Stimulated activated naive CD8-positive, alpha-beta T cell treated with anti-CD3 and anti-CD28 coated beads, Interleukin-15, amount 100 ng/mL, for 72 hours (primary cell): Measurements from ENCODE around the gene B3GALT6.

Source experiments
- ATAC-seq: fragments of 150-1000 bp; cut with Tn5 transposase; 2 replicates; pipeline ENCODE4 v1.10.0; 2021; ENCODE audit warnings: mild to moderate bottlenecking, moderate library complexity
- DNase-seq, 2 donors: peaks; one replicate each; pipeline ENCODE4 v3.0.0; 2021 to 2022
- H3K27ac Mint-ChIP-seq, 2 donors: one replicate each; pipeline ENCODE4 v1.8.0; 2022; ENCODE audit warnings: mild to moderate bottlenecking in 2 of 2, mixed read lengths in 2 of 2, moderate library complexity in 2 of 2
- H3K27me3 Mint-ChIP-seq: one replicate; pipeline ENCODE4 v1.8.0; 2022; ENCODE audit warnings: mixed read lengths
- H3K4me1 Mint-ChIP-seq: one replicate; pipeline ENCODE4 v1.8.0; 2022; ENCODE audit warnings: mild to moderate bottlenecking, mixed read lengths
- H3K4me3 Mint-ChIP-seq, 2 donors: one replicate each; pipeline ENCODE4 v1.8.0; 2022; ENCODE audit warnings: mild to moderate bottlenecking in 2 of 2, mixed read lengths in 2 of 2, moderate library complexity in 1 of 2
- H3K9me3 Mint-ChIP-seq, 2 donors: one replicate each; pipeline ENCODE4 v1.8.0; 2022; ENCODE audit warnings: mixed read lengths in 2 of 2

B3GALT6 gene

DNA sequence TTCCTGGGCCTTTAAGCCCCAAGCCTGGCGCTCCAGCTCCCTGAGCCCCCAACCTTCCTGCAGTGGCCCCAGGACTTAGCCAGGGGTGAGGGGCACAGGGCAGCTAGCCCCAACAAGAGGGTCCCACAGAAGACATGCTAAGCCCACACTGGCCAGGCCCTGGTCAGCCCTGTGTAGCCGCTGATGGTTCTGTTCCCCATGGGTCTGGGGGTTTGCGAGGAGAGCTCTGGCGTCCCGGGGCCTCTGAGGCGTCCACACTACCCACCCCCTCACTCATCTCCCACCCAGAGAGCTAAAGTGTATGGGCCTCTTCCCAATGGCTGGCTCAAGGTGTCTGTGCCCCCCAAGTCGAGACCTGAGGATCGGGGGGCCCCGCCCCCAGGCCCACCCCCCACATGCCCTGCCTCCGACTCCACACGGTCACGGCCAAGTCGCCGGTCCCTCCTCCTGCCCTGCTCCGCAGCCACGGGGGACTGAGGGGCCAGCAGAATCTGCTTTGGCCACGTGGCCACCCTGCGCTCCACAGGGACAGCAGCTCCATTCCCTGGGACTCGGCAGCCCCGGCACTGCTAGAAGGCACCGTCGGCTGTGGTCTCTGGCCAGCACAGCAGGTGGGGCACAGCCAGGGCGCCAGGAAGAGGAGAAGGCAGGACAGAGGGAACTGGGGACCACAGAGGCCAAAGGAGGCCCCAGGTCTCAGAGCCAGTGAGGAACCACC lies 33.5 kb upstream of the B3GALT6 start:
- Mint-ChIP-seq H3K9me3 (peaks cover 11 to 15% of the 10 kb centered on the region in 2 donors), H3K27me3 (no peaks in the 10 kb centered on the region), H3K4me3 (no peak overlapping the region), H3K27ac (no peak overlapping the region), H3K4me1 (peaks cover 18% of the 10 kb centered on the region)
- ATAC-seq = no peak
- no peak for DNase-seq

DNA sequence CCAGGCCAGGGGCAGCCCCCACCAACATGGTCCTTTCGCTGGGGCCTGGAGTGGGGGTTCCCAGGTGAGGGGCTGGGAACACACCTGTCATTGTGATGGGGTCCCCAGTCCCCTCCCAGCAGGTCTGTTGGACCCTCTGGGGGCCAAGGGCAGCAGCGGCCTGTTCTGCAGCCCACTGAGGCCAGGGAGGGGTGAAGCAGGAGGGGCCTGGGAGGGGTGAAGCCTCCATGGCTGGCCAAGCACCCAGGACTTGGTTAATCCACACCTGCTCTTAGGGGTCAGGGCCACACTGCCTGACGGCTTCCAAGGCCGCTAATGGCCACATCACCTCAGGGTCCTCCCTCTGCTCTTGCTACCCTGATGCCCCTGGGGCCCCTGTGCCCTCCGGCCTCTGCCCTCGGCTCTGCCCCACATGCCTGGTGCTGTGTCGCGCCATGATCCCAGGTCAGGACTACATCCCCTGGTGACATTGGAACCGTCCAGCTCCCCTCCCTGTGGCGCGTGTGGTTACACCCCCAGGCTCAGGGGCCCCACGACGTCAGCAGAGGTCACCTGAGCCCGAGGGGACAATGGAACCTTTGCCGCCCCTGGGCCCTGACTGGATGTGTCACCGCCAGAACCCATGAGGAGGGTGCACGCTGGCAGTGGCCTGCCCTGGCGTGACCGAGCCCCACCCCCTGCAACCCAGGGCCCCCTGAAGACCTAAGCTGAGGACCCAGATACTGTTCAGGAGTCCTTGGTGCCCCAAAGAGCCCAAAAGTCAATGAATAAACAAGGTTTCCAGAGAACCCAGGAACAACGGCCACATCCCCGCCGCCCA lies 32.7 kb upstream of the B3GALT6 start:
- Mint-ChIP-seq H3K4me1 (peaks cover 26% of the 10 kb centered on the region), H3K27me3 (no peaks in the 10 kb centered on the region), H3K27ac (peak overlapping the region in 1 of 2 donors; percentile 64), H3K4me3 (peak overlapping the region; percentile 49 to 83), H3K9me3 (peaks cover 9 to 10% of the 10 kb centered on the region in 2 donors)
- no peak for ATAC-seq
- no peak for DNase-seq

DNA sequence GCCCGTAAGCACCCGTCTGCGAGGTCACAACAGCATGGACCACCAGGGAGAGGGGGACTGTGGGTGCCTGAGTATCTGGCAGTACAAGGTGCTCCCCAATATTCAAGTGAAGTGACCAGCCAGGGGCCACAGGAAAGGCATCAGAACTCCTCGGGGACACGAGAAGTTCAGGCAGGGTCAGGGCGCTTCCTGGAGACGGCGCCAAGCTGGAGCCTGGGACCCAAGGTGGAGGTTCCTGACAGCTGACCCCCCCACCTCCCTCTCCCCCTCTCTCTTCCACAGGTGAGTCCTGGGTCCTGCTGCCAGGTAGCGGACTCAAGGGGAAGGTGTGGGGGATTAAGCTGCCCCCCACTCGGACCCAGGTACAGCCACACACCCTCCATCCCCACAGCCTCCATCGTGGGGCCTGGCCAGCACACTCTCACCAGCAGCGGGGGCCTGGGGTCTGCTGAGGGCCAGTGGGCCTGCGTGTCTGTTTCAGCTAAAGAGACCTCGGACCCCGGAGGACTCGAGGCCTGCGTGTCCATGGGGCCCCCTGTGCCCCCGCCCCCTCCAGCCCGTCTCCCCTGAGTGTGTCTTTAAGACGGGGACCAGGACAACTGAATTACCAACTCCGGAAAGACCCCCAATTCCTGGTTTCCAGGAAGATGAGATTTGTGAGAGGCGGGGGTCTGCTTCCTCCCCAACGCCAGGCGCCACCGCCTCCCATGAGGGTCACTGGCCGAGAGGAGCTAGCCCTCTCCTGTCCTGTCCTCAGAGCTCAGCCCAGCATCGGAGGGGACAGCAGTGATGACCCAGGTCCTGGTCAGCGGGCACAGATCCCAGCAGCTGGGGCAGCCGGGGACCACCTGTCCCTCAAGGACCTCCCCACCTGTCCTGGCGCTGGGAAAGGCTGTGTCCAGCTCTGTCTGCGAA lies 31.8 kb upstream of the B3GALT6 start:
- Mint-ChIP-seq H3K27me3 (no peaks in the 10 kb centered on the region), H3K27ac (peak overlapping the region; percentile 64 to 74), H3K4me1 (peaks cover 34% of the 10 kb centered on the region), H3K4me3 (peak overlapping the region; percentile 81 to 83), H3K9me3 (peaks cover 0 to 2% of the 10 kb centered on the region in 2 donors)
- no peak for ATAC-seq
- DNase-seq = no peak

DNA sequence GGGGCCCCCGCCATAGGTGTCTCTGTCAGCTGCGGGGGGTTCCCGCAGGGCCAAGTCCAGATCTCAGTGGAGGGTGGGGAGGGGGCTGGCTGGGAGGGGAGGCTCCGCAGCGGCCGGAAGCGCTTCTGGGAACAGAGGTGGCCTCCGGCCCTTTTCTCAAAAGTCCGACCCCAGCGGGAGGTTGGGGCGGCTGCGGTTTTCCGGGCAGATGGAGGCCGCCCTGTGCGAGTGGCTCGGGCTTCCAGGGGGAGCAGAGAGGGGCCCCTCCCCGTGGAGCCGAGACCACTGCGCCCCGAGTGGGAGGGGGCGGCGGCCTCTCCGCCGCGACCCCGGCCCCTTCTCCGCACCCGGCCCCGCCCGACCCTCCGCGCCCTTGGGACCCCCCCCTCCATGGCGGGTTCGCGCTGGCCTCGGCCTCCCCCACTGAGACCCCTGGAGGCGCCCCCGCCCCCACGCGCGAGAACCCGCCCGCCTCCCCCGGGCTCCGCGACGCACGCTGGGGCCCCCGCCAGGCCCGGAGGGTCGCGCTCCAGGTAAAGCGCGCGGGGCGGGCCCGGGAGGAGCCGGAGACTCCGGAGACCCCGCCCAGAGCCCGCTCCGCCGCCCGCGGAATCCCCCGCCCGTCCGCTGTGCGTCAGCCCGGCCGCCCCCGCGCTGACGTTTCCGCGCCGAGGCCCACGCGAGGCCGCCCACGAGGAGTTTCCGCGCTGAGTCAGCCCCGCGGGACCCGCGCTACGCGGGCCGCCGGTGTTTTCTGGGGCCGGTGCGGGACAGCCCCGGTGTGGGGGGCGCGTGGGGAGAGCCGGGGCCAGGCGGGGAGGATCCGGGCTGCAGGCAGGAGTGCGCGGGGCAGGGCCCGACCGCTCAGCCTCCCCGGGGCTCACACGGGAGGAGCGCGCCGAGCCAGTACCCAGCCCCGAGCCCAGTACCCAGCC lies 30.9 kb upstream of the B3GALT6 start:
- Mint-ChIP-seq H3K4me1 (peaks cover 41% of the 10 kb centered on the region), H3K4me3 (peak overlapping the region; percentile 81 to 83), H3K9me3 (no peaks in the 10 kb centered on the region), H3K27me3 (no peaks in the 10 kb centered on the region), H3K27ac (peak overlapping the region; percentile 64 to 74)
- ATAC-seq (peak; percentile 84), DNase-seq (peak; percentile 88 to 91)

DNA sequence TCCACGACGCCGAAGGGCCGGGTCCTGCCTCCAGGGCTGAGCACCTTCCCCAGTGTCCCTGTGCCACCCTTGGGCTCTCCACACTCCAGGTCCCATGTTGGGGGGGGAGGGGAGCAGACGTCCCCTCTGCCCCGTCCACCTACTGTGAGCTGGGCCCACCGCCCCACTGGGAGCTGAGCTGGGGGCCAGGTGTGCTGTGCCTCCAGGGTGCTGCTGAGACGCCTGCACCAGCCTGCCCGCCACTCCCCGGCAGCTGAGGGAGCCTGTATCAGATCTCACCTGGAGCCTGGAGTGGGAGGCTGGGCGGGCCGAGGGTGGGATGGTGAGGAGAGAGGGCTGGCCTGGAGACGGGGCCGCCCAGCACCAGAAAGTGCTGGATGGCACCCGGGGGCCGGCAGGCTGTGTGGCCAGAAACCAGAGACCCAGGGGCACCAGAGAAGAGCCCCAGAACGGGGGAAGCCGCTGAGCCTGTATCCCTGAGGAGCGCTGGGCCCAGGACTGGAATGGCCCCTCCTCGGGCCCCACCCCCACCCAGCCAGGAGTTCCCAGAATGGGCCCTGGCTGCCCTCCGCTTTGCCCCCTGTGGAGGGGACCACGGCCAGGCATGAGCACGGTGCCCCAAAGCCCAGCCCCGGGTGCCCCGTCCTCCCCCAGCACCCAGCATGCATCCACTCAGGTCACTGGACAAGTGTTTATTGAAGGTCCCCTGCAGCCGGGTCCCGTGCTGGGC lies 29.0 kb upstream of the B3GALT6 start:
- DNase-seq = no peak
- no peaks in the 10 kb centered on the region for H3K27me3 Mint-ChIP-seq
- peaks cover 55% of the 10 kb centered on the region for H3K4me1 Mint-ChIP-seq
- H3K4me3 Mint-ChIP-seq = no peak overlapping the region
- ATAC-seq = no peak
- H3K9me3 Mint-ChIP-seq = no peaks in the 10 kb centered on the region
- H3K27ac Mint-ChIP-seq = no peak overlapping the region

DNA sequence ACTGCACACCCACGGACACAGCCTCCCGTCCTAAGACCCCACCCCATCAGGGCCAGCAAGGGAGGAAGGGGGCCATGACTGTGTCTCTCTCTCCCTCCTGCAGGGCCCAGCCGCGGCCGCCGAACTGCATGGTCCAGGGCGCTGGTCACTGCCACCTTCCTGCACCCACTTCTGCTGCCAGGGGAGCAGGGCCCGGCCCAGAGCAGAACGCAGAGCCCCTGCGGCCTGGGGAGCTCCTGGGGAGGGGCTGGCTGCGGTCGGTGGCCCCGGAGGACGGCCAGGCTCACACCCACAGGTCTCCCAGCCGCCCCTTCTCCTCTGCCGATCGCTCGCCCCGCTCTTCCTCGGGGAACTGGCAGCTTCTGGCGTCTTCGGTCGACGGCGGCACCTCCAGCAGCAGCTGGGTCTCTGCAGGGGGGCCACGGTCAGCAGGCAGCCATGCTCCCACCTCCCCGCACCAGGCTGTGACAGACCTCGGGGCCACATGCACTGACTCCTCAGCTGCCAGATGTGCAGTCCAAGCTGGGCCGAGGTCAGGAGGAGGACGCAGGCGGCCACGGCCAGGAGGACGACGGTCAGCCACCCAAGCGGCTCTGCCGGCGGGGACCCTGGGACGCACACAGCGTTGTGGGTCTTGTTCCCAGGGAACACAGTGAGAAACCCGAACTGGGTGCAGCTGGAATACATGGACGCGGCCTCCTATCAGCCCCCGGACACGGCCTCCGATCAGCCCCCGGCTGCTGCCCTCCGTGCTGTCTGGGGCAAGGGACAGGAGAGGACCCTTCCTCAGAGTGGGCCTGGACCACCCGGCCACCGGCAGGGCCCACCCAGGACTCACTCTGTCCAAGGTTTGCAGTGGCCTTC lies 28.2 kb upstream of the B3GALT6 start:
- Mint-ChIP-seq H3K9me3 (no peaks in the 10 kb centered on the region), H3K27me3 (no peaks in the 10 kb centered on the region), H3K4me1 (peaks cover 63% of the 10 kb centered on the region), H3K27ac (peak overlapping the region in 1 of 2 donors; percentile 60), H3K4me3 (peak overlapping the region; percentile 59 to 93)
- DNase-seq (no peak), ATAC-seq (no peak)

DNA sequence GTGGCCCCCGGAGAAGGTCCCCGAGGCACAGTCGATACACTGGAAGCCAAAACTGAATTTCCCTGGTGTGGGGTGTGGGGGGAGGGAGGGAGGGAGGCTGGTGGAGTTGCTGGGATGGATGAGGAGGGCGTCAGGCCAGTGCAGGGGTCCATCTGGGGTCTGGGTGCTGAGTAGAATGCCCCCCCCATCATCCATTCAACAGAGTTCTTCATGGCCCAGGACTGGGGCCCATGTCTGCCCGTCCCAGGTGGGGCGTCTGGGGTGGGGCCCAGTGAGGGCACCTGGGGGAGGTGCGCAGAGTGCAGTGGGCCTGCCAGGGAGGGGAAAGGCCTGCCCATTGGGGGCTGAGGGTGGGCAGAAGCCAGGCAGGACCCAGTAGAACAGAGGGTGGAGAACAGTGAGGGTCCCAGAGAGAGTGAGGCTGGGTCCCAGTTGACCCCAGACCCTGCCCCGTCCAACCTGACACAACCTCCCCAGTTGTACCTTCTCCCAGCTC lies 27.6 kb upstream of the B3GALT6 start:
- ATAC-seq = no peak
- H3K4me3 Mint-ChIP-seq = peak overlapping the region; percentile 93 to 98
- no peak for DNase-seq
- H3K27ac Mint-ChIP-seq = peak overlapping the region in 1 of 2 donors; percentile 60
- H3K27me3 Mint-ChIP-seq = no peaks in the 10 kb centered on the region
- peaks cover 66% of the 10 kb centered on the region for H3K4me1 Mint-ChIP-seq
- H3K9me3 Mint-ChIP-seq = no peaks in the 10 kb centered on the region

DNA sequence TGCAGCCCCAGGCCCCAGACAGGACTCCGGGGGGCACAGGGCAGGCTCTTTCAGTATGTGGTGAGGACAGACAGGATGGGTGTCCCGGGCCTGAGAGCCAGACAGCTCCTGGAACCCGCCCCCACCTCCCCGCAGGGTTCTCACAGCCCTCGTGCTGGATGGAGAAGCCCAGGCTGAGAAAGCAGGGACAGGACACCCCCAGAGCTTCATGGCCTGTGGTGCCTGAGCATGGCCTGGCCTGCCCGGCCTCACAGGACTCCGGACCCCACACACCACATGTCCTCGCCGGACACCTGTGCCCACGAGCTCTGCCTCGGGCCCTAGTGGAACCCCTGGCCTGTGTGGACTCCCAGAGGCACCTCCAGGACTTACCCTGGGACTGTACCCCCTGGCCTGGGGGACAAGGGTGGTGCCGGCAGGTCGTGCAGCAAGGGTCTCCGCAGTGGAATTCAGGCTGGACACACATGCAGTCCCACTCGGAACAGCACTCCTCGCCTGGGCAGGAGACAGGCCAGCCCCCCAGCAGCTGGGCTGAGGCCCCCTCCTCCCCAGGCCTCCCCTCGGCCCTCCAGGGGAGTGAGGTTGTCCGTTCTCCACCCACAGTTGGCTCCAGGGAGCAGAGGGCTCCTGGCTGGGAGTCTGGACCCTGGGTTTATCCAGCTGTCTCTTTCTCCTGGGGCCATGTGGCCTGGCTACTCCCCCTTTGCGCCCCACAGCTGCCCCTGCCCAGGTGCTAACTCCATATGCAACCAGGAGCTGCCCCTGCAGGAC lies 26.9 kb upstream of the B3GALT6 start:
- DNase-seq (peak in 1 of 2 donors; percentile 25), ATAC-seq (no peak)
- no peaks in the 10 kb centered on the region for H3K27me3 Mint-ChIP-seq
- H3K27ac Mint-ChIP-seq = peak overlapping the region; percentile 52 to 54
- H3K9me3 Mint-ChIP-seq = no peaks in the 10 kb centered on the region
- peaks cover 66% of the 10 kb centered on the region for H3K4me1 Mint-ChIP-seq
- H3K4me3 Mint-ChIP-seq = peak overlapping the region; percentile 93 to 98

DNA sequence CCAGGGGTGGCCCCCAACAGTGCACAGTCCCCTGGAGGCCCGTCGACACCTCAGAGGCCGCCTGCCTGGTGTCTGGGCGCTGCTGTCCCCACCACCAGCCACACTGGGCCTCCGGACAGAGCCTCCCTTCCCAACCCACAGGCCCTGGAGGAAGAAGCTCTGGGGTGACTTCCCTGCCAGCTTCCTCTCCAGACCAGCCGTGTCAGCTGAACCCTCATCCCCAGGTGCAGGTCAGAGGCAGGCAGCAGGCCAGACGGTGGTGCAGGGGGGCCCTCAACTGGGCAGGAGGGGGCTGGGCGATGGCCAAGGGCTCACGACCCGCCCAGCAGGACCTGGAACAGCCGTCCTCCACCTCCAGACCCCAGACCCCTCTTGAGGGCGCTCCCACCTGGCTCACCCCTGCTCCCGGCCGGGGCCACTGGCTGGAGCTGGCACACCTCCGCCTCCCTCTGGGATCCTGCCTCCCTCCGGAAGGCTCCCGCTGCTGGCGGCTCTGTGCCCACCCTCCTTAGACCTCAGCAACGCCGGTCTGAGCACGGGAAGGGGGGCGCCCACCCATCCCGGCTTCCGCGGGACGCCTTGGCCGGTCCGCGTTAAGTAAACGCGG lies 26.2 kb upstream of the B3GALT6 start:
- ATAC-seq = no peak
- Mint-ChIP-seq H3K9me3 (no peaks in the 10 kb centered on the region), H3K4me1 (peaks cover 66% of the 10 kb centered on the region), H3K4me3 (peak overlapping the region; percentile 93 to 98), H3K27ac (peak overlapping the region; percentile 52 to 54), H3K27me3 (no peaks in the 10 kb centered on the region)
- DNase-seq = no peak

DNA sequence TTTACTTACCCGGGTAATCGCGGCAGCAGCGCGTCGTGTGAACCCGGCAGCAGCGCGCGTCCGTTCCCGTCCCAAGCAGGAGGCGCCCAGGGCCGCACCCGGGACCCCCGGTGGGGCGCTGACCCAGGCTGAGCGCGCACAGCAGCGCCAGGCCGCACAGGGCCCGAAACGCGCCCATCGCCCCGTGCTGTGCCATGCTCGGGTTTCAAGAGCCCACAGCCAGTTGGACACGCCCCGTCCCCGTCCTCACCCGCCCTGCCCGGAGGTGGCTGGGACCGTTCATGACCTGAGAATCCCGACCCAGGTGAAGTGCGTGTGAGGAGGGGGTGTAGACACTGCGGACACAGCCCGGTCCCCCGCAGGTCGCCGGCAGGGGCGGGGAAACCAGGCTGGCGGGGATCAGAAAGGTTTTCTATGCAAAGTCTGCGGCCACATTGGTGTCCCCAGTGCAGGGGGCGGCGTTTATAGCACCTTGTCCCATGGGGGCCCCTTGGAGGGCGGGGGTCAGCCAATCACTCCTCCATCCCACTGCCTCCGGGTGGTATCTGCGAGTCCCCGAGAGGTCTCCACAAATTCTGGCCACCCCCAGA lies 25.6 kb upstream of the B3GALT6 start, which contains the start of gene TNFRSF18:
Gene TNFRSF18, minus strand, starts transcription at position 217 of the 590 bp plus-strand sequence. Its CDS starts 21 bp downstream, at position 196.
- peak; percentile 54 to 74 for DNase-seq
- Mint-ChIP-seq H3K27ac (peak within 1 kb of the TSS; percentile 67 to 87), H3K4me1 (peaks cover 72% of the 10 kb centered on the region), H3K4me3 (peak within 1 kb of the TSS; percentile 93 to 98), H3K9me3 (no peaks in the 10 kb centered on the region), H3K27me3 (no peaks in the 10 kb centered on the region)
- peak; percentile 38 for ATAC-seq

DNA sequence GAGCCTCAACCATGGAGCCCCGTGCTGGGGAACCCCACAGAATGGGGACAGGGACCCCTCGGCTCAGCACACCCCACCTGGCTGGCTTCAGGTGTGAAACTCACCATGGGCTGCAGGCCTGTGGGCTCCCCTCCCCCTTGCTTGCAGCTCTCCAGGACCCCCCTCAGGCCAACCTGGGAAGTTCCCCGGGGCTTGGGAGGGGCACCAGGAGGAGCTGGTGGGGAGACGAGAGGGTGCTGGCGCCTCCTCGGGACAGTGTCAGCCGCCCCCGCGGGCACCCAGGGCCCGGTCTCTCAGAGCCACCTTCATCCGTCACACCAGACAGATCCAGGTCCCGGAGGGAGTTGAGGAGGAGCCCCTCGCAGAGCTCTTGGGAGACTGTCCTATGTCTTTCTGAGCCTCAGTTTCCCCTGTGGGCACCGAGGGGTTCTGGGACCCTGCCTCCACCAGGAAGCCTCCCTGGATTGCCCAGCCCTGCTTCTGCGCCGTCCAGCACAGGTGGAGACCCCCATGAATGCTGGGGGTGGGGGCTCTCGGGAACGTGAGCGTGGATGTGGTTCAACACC lies 25.0 kb upstream of the B3GALT6 start:
- Mint-ChIP-seq H3K27me3 (no peaks in the 10 kb centered on the region), H3K9me3 (no peaks in the 10 kb centered on the region), H3K4me3 (peak overlapping the region; percentile 93 to 98), H3K27ac (peak overlapping the region; percentile 67 to 87), H3K4me1 (peaks cover 74% of the 10 kb centered on the region)
- peak; percentile 34 to 58 for DNase-seq
- peak; percentile 18 for ATAC-seq
